Testis (tissue), 2 donors: ENCODE data around the gene VIT.

ENCODE experiments used
- POLR2A ChIP-seq: fragments of 450-650 bp; IDR thresholded peaks from one replicate; pipeline ENCODE4 v1.6.1; 2017; ENCODE audit warnings: antibody characterized with exemption, mild to moderate bottlenecking, moderate library complexity
- TF ChIP-seq, protein P1 (sequence below), 3 experiments: fragments of 450-650 bp in 2 of 3; fragments of 200-600 bp in 1 of 3; sonication (generic) in 1 of 3; IDR thresholded peaks; one replicate each; pipeline ENCODE4 v1.5.1; 2016 to 2019; ENCODE audit warnings: antibody characterized with exemption in 3 of 3, mild to moderate bottlenecking in 2 of 3, moderate library complexity in 1 of 3

DNA sequence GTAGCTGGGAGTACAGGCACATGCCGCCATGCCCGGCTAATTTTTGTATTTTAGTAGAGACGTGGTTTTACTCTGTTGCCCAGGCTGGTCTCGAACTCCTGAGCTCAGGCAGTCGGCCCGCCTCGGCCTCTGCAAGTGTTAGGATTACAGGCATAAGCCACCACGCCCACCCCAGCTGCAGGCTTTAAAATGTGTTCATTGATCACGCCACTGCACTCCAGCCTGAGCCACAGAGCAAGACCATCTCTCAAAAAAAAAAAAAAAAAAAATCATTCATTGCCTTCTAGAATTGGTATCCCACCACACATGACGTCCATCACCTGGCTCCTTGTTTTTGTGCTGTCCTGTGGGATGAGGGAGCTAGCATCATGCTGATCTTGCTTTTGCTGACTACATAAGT, 127.4 kb downstream of the VIT start:
- TF ChIP-seq, protein P1, sequence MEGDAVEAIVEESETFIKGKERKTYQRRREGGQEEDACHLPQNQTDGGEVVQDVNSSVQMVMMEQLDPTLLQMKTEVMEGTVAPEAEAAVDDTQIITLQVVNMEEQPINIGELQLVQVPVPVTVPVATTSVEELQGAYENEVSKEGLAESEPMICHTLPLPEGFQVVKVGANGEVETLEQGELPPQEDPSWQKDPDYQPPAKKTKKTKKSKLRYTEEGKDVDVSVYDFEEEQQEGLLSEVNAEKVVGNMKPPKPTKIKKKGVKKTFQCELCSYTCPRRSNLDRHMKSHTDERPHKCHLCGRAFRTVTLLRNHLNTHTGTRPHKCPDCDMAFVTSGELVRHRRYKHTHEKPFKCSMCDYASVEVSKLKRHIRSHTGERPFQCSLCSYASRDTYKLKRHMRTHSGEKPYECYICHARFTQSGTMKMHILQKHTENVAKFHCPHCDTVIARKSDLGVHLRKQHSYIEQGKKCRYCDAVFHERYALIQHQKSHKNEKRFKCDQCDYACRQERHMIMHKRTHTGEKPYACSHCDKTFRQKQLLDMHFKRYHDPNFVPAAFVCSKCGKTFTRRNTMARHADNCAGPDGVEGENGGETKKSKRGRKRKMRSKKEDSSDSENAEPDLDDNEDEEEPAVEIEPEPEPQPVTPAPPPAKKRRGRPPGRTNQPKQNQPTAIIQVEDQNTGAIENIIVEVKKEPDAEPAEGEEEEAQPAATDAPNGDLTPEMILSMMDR (IDR thresholded peaks at IDR 0.05) = no peak
- no peak for TF ChIP-seq POLR2A
